ENCODE data around the gene CEMIP. TPM values are rescaled to one million over a fixed set of nuclear protein-coding genes. Genes with fewer than 3 reads are reported as not detected.

The CEMIP gene
- total and polyA plus RNA-seq, 2 experiments from 2014 or later = 0.27 to 2.1 TPM

GRCh38 chr15:80779658-80780415 lies 667 bp downstream of the CEMIP start:
- no peaks in the 10 kb centered on the region for H3K79me2 ChIP-seq (replicated peaks; ENCODE audit: insufficient read depth)
- H2AFZ ChIP-seq = peak overlapping the region; percentile 84
- peak overlapping the region; percentile 77 for H3K4me3 ChIP-seq
- 0 out of 2 replicates have a peak, but pooled peaks cover 3% of the 10 kb centered on the region for H3F3A ChIP-seq (replicated peaks; ENCODE audit: low read depth)
- peaks cover 47% of the 10 kb centered on the region for H3K27me3 ChIP-seq (ENCODE audit: insufficient read depth)
- peaks cover 31% of the 10 kb centered on the region for H3K27me3 Mint-ChIP-seq (ENCODE audit: insufficient read depth, low read depth, poor library complexity)
- H3K4me1 Mint-ChIP-seq = peaks cover 7% of the 10 kb centered on the region; the same call in 2 of the 3 replicates
- no peak overlapping the region for H3K27ac Mint-ChIP-seq
- ATAC-seq (peak; percentile 60), DNase-seq (ENCODE audit: low spot score) (peak; percentile 63)
- 0 out of 2 replicates have a peak, but pooled peaks cover 3% of the 10 kb centered on the region for H4K20me1 ChIP-seq (replicated peaks; ENCODE audit: insufficient read depth)
- peaks cover 7% of the 10 kb centered on the region for H3K4me1 ChIP-seq (ENCODE audit: insufficient read depth)
- no peak overlapping the region for H3K27ac ChIP-seq (ENCODE audit: low read depth)
- no peaks in the 10 kb centered on the region for H3K36me3 ChIP-seq (ENCODE audit: insufficient read depth)
- TF ChIP-seq EZH2phosphoT487 (IDR thresholded peaks at IDR 0.05; ENCODE audit: unreplicated experiment) (no peak), EZH2 (IDR thresholded peaks at IDR 0.05; ENCODE audit: low read depth, unreplicated experiment) (peak; percentile 40), CTCF (conservative IDR thresholded peaks at IDR 0.05; ENCODE audit: low read depth in 2 of 2) (peak; percentile 25 to 35; a peak in 3 of 4 replicates), CREB1 (CRISPR knock-in tag; IDR thresholded peaks at IDR 0.05; ENCODE audit: low read depth) (no peak), ZNF462 (CRISPR knock-in tag; IDR thresholded peaks at IDR 0.05) (no peak)
- no peaks in the 10 kb centered on the region for H3K36me3 Mint-ChIP-seq (ENCODE audit: low read depth)
- H3K4me3 Mint-ChIP-seq = peak overlapping the region; percentile 78
- peak overlapping the region; percentile 98 for H3K4me2 ChIP-seq
- H3K9me2 ChIP-seq (ENCODE audit: insufficient read depth) = no peaks in the 10 kb centered on the region
- H3K9me3 Mint-ChIP-seq = no peaks in the 10 kb centered on the region
